Thyroid gland (tissue), 4 donors: ENCODE results near the gene LRFN2. TPM values are rescaled to one million over a fixed set of nuclear protein-coding genes. Genes with fewer than 3 reads are reported as not detected.

Experiments used
- DNase-seq, 2 donors: peaks; one replicate each; pipeline ENCODE4 v3.0.0-alpha.2; 2019
- H3K27ac ChIP-seq, 3 donors: fragments of 200-600 bp; sonication (generic); 1 replicate in 2 of 3; 2 replicates in 1 of 3; pipeline ENCODE4 v1.5.1; 2016 to 2019; ENCODE audit warnings: mild to moderate bottlenecking in 1 of 3, moderate library complexity in 1 of 3
- H3K27me3 ChIP-seq: fragments of 200-600 bp; sonication (generic); one replicate; pipeline ENCODE4 v1.5.1; 2019
- H3K36me3 ChIP-seq, 2 donors: fragments of 200-600 bp; sonication (generic); one replicate each; pipeline ENCODE4 v1.5.1; 2016 to 2019
- H3K4me1 ChIP-seq, 2 donors: fragments of 200-600 bp; sonication (generic); one replicate each; pipeline ENCODE4 v1.5.1; 2017 to 2019
- H3K4me3 ChIP-seq, 3 donors: fragments of 200-600 bp; sonication (generic); replicated peaks in 1 of 3; 1 replicate in 2 of 3; 2 replicates in 1 of 3; pipeline ENCODE4 v1.5.1; 2016; ENCODE audit warnings: mild to moderate bottlenecking in 1 of 3
- H3K9me3 ChIP-seq: fragments of 200-600 bp; sonication (generic); one replicate; pipeline ENCODE4 v1.5.1; 2017
- POLR2A ChIP-seq, 2 donors: fragments of 450-650 bp; IDR thresholded peaks; one replicate each; pipeline ENCODE4 v1.6.1; 2017; ENCODE audit warnings: antibody characterized with exemption in 2 of 2, mild to moderate bottlenecking in 2 of 2, moderate library complexity in 1 of 2
- WGBS, 2 donors: methylation state at CpG; one replicate each; pipeline ENCODE4 v1.1.5; 2017; 5-methylcytosine and 5-hydroxymethylcytosine counted together
- intact Hi-C: fragments of 100-400 bp; cut with DNase I; formaldehyde crosslinking; loops from one replicate; pipeline ENCODE4 v1.15.1; 2023
- total RNA-seq, 4 donors: library from RNA; depleted of rRNA; stranded (reverse); fragments of >200 nt; gene quantifications; one replicate each; pipeline ENCODE4 v1.2.3, GENCODE V29; 2016
- TF ChIP-seq, protein P1 (sequence below), 6 experiments: fragments of 200-600 bp in 3 of 6; fragments of 450-650 bp in 3 of 6; sonication (generic) in 3 of 6; IDR thresholded peaks; one replicate each; pipeline ENCODE4 v1.5.1; 2016 to 2019; ENCODE audit warnings: antibody characterized with exemption in 6 of 6, mild to moderate bottlenecking in 2 of 6, inconsistent platforms in 1 of 6, moderate library complexity in 1 of 6

LRFN2 gene
- total RNA-seq, 4 donors from 2014 or later: 0.13 TPM; not detected in 3

DNA sequence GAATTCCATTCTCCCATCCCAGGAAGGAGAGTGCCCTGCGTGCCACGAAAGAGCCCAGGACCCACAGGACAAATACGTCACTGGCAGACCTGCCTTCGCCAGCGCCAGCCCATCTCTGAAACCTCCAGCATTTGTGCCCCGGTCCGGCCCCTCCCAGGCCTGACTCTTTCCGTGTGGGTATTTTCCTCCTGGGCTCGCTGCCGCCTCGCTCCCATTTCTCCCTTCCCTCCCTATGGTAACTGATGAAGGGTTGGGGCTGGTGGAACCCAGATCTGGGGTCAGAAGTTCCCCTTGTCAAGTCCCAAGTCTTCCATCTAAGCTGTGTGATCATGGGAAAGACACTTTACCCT lies 208.5 kb downstream of the LRFN2 start:
- no peak overlapping the region for H3K27ac ChIP-seq
- DNase-seq: no peak
- no peak for TF ChIP-seq POLR2A (IDR thresholded peaks at IDR 0.05)
- TF ChIP-seq, protein P1, sequence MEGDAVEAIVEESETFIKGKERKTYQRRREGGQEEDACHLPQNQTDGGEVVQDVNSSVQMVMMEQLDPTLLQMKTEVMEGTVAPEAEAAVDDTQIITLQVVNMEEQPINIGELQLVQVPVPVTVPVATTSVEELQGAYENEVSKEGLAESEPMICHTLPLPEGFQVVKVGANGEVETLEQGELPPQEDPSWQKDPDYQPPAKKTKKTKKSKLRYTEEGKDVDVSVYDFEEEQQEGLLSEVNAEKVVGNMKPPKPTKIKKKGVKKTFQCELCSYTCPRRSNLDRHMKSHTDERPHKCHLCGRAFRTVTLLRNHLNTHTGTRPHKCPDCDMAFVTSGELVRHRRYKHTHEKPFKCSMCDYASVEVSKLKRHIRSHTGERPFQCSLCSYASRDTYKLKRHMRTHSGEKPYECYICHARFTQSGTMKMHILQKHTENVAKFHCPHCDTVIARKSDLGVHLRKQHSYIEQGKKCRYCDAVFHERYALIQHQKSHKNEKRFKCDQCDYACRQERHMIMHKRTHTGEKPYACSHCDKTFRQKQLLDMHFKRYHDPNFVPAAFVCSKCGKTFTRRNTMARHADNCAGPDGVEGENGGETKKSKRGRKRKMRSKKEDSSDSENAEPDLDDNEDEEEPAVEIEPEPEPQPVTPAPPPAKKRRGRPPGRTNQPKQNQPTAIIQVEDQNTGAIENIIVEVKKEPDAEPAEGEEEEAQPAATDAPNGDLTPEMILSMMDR (IDR thresholded peaks at IDR 0.05): no peak
- H3K9me3 ChIP-seq: no peaks in the 10 kb centered on the region
- H3K4me1 ChIP-seq: peaks cover 2 to 5% of the 10 kb centered on the region in 2 donors
- no peaks in the 10 kb centered on the region for H3K36me3 ChIP-seq
- no peaks in the 10 kb centered on the region for H3K27me3 ChIP-seq
- no peak overlapping the region for H3K4me3 ChIP-seq
- intact Hi-C loops: no loop called here
- 96 to 97% methylated on average over 11 of the region's 11 CpGs for WGBS, 2 donors

DNA sequence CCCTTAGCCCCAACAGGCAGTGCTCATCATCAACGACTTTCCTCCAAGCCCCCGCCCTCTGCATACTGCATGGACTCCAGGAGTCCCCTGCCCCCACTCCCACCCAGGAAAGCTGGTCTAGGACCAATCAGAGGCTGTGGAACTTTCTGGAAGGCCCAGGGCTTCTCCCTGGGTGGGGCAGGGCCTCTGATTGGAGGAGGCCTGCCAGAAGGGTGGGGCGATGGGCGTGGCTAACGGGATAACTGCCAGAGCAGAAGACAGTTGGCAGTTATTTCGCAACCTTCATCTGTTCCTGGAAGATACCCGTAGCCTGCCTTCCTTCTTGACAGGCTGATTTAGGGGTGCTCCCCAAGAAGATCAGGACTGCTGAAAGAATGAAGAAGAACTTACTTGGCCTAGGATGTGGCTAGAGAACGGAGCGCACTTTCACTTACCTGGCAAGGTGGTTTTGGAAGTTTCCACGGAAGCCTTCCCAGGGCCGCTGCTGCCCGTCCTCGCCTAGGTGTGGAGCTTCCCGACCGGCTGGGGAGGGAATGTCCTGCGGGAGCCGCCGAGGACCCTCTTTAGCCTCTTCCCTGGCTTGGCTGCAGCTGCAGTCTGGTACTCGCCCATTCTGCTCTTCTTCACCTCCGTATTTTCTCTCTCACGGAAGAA lies 209.0 kb downstream of the LRFN2 start:
- TF ChIP-seq, protein P1 (IDR thresholded peaks at IDR 0.05): no peak
- TF ChIP-seq POLR2A (IDR thresholded peaks at IDR 0.05): no peak
- 95 to 96% methylated on average over 21 of the region's 21 CpGs for WGBS, 2 donors
- peaks cover 0 to under 1% of the 10 kb centered on the region in 2 donors for H3K4me1 ChIP-seq
- H3K27ac ChIP-seq: no peak overlapping the region
- intact Hi-C loops: no loop called here
- DNase-seq: no peak
- H3K27me3 ChIP-seq: no peaks in the 10 kb centered on the region
- no peaks in the 10 kb centered on the region for H3K36me3 ChIP-seq
- no peak overlapping the region for H3K4me3 ChIP-seq
- no peaks in the 10 kb centered on the region for H3K9me3 ChIP-seq

DNA sequence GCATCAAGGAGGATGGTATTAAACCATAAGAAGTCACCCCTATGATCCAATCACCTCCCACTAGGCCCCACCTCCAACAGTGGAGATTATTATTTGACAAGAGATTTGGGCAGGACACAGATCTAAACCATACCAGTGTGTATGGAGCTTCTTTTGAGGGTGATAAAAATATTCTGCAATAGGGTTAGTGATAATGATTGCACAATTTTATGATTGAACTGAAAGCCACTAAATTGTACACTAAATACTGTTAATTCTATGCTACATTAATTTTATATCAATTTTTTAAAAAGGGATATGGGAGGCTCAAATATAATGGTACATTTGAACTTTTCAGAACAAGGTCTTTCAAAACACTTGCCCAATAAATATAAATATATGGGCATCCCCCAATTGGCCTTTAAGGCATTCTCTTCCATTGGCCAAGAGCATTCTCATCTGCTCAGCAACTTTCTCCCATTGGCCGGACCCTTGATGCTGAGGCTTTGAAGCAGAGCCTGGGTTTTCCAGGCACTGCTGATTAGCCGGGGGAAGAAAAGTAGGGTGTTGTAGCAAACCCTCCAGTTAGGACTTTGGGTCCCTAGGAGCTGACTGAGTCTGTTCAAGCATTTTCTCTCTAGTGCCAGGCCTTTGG lies 209.9 kb downstream of the LRFN2 start:
- no peak for DNase-seq
- intact Hi-C loops: no loop called here
- Histone ChIP-seq H3K4me3 (no peak overlapping the region), H3K36me3 (no peaks in the 10 kb centered on the region), H3K27me3 (no peaks in the 10 kb centered on the region), H3K27ac (no peak overlapping the region), H3K9me3 (no peaks in the 10 kb centered on the region), H3K4me1 (no peaks in the 10 kb centered on the region)
- 91 to 100% methylated on average over 2 of the region's 2 CpGs for WGBS, 2 donors
- TF ChIP-seq, protein P1 (IDR thresholded peaks at IDR 0.05): no peak
- TF ChIP-seq POLR2A (IDR thresholded peaks at IDR 0.05): no peak

DNA sequence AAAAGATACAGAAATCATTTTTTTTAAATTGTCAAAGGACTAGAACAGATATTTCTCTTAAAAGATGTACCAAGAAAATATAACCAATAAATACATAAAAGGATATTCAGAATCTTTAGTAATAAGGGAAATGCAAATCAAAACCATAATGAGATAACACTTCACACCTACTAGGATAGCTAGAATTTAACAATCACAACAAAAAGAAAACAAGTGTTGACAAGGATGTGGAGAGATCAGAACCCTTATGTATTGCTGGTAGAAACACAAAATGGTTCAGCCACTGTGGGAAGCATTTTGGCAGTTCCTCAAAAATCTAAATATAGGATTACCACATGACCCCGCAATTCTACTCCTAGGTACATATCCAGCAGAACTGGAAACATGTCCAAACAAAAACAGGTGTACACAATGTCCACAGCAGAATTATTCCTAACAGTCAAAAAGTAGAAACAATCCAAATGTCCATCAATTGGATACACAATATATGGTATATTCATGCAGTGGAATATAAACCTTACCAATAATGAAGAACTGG lies 211.0 kb downstream of the LRFN2 start:
- no peak overlapping the region for H3K27ac ChIP-seq
- no peaks in the 10 kb centered on the region for H3K9me3 ChIP-seq
- intact Hi-C loops: no loop called here
- H3K4me3 ChIP-seq: no peak overlapping the region
- no peak for DNase-seq
- H3K4me1 ChIP-seq: no peaks in the 10 kb centered on the region
- no peaks in the 10 kb centered on the region for H3K27me3 ChIP-seq
- 83 to 85% methylated on average over 1 of the region's 1 CpG for WGBS, 2 donors
- no peaks in the 10 kb centered on the region for H3K36me3 ChIP-seq
- no peak for TF ChIP-seq POLR2A (IDR thresholded peaks at IDR 0.05)
- TF ChIP-seq, protein P1 (IDR thresholded peaks at IDR 0.05): no peak

DNA sequence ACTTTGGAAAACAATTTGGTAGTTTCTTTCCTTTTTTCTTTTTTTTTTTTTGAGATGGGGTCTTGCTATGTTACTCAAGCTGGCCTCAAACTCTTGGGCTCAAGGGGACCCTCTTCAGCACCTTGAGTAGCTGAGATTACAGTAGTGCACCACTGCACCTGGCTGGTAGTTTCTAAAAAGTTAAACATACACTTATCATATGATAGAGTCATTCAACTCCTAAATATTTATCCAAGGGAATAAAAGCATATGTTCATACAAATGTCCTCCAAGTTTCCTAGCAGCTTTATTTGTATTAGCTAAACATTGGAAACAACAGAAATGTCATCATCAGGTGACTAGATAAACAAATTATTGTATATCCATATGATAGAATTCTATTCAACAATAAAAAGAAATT lies 213.9 kb downstream of the LRFN2 start:
- H3K4me1 ChIP-seq: no peaks in the 10 kb centered on the region
- no peaks in the 10 kb centered on the region for H3K9me3 ChIP-seq
- H3K27ac ChIP-seq: no peak overlapping the region
- H3K27me3 ChIP-seq: no peaks in the 10 kb centered on the region
- H3K36me3 ChIP-seq: no peaks in the 10 kb centered on the region
- H3K4me3 ChIP-seq: no peak overlapping the region
- intact Hi-C loops: no loop called here
- DNase-seq: no peak
- TF ChIP-seq, protein P1 (IDR thresholded peaks at IDR 0.05): no peak
- no peak for TF ChIP-seq POLR2A (IDR thresholded peaks at IDR 0.05)
